Esophagus muscularis mucosa (tissue), 4 donors: ENCODE results near the gene TEX14.

ENCODE experiments used
- CTCF ChIP-seq, 3 experiments: fragments of 200-600 bp in 2 of 3; fragments of 450-650 bp in 1 of 3; sonication (generic) in 2 of 3; IDR thresholded peaks; one replicate each; pipeline ENCODE4 v1.5.1; 2017 to 2019; ENCODE audit warnings: antibody characterized with exemption in 3 of 3, mild to moderate bottlenecking in 2 of 3, moderate library complexity in 1 of 3
- EP300 ChIP-seq: sonication (generic); formaldehyde crosslinking; IDR thresholded peaks from one replicate; pipeline ENCODE4 v1.6.1; 2017; ENCODE audit warnings: antibody characterized with exemption
- POLR2A ChIP-seq: fragments of 450-650 bp; IDR thresholded peaks from one replicate; pipeline ENCODE4 v1.6.1; 2017; ENCODE audit warnings: antibody characterized with exemption, moderate library complexity, mild to moderate bottlenecking, low read depth

GRCh38 chr17:58531122-58531521, 160.7 kb downstream of the TEX14 start:
- TF ChIP-seq CTCF (IDR thresholded peaks at IDR 0.05), result no peak
- TF ChIP-seq EP300, result no peak
- TF ChIP-seq POLR2A, result no peak
